ENCODE measurements around the gene NSUN5. TPM values are rescaled to one million over a fixed set of nuclear protein-coding genes. Genes with fewer than 3 reads are reported as not detected.
"Not testable (repeated sequence)": the region's sequence is repeated elsewhere in the genome, so short reads cannot be mapped to it uniquely, and the experiment has no call there.

NSUN5 gene
- total RNA-seq, 1 experiment from 2014 or later, result 62.2 TPM

DNA sequence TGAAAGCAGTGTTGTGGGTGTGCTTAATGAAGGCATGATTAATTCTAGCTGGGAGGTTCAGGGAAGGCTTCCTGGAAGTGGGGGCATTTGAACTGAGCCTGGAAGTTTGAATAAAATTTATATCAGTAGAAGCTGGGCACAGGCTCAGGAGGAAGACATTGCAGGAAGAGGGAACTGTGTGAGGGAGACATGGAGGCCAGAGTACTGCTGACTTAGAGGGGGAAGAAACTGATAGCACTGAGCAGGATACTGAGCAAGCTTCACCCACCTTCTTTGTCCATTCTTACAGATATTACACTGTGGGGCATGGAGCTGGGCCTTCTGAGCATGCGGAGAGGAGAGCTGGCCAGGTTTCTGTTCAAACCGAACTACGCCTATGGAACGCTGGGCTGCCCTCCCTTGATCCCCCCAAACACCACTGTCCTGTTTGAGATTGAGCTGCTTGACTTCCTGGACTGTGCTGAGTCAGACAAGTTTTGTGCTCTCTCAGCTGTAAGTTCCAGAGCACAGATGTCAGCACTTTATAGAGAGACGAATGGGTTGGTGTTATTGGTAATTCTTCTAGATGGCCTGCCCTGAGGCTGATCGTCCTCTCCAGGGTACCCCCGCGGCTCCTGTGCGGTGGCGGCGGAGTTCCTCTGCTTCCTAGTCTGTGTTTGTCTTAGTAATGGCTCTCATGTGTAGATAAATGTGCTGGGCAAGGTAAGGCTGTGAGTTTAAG, 21.4 kb upstream of the NSUN5 start:
- H3K27me3 Mint-ChIP-seq (ENCODE audit: low read depth), result no peaks in the 10 kb centered on the region; the same call in 1 of the 2 replicates
- no peak overlapping the region for H3K4me3 Mint-ChIP-seq
- peaks cover 16% of the 10 kb centered on the region for H3K4me1 Mint-ChIP-seq
- ATAC-seq (no peak), DNase-seq (ENCODE audit: low spot score) (no peak)
- ChIA-PET CTCF (interaction anchor here (1.2 to 1.3 kb wide), 2 partner anchors 11 to 14 kb away, joined by 4 to 5 read pairs; no protein-coding TSS in a partner anchor), POLR2A (no interaction called here)
- TF ChIP-seq, protein P1, sequence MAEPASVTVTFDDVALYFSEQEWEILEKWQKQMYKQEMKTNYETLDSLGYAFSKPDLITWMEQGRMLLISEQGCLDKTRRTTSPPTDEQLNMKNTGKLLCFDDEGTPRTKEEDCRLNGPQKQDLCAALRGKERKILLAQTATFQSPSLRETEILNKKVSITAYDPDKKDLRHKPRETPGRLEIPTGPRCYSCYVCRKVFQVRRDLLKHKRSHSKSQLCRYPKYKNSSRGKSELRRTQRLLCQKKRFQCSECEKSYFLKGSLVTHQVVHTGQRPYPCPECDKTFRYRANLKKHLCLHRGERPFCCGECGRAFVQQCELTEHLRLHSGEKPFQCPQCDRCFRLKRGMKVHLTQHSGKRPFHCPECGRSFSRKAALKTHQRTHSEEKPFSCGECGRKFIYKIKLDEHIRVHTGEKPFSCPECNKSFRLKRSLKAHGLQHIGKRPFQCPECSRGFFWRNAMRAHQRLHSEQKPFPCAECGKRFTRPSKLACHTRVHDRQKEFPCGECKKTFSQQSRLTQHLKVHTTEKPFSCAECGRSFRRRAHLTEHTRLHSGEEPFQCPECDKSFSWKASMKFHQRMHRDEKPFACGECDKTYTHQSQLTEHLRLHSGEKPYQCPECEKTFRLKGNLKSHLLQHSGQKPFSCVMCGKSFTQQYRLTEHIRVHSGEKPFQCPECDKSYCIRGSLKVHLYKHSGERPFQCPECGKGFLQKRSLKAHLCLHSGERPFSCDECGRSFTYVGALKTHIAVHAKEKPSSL (CRISPR knock-in tag; conservative IDR thresholded peaks at IDR 0.05), result no peak
- TF ChIP-seq NR3C1 (CRISPR knock-in tag; conservative IDR thresholded peaks at IDR 0.05; ENCODE audit: low read depth), result no peak
- no peak for TF ChIP-seq TCF7 (CRISPR knock-in tag; IDR thresholded peaks at IDR 0.05; ENCODE audit: low read depth)
- no peak overlapping the region for H3K27ac Mint-ChIP-seq
- no peaks in the 10 kb centered on the region for H3K9me3 Mint-ChIP-seq
- no peaks in the 10 kb centered on the region for H3K36me3 Mint-ChIP-seq

DNA sequence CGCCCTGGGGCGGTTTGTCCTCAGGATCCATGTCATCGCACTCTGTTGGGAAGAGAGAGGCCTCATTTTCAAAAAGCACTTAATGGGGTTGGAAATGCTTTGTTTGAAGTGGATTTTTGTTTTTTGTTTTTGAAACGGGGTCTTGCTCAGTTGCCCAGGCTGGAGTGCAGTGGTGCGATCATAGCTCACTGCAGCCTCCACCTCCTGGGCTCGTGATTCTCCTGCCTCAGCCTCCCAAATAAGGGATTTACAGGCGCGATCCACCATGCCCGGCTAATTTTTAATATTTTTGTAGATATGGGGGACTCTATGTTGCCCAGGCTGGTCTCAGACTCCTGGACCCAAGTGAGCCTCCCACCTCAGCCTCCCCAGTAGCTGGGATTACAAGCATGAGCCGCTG, 20.1 kb upstream of the NSUN5 start:
- ChIA-PET CTCF (interaction anchor here (0.6 kb wide), 1 partner anchor 10 kb away, joined by 3 read pairs; no protein-coding TSS in a partner anchor), POLR2A (no interaction called here)
- no peak overlapping the region for H3K4me3 Mint-ChIP-seq
- no peak for ATAC-seq
- H3K9me3 Mint-ChIP-seq, result no peaks in the 10 kb centered on the region
- TF ChIP-seq ZNF121 (CRISPR knock-in tag; IDR thresholded peaks at IDR 0.05) (0 out of 2 replicates have a peak, but pooled peaks have one; percentile 8), ZNF263 (CRISPR knock-in tag; IDR thresholded peaks at IDR 0.05; ENCODE audit: low read depth) (no peak)
- no peak overlapping the region for H3K27ac Mint-ChIP-seq
- no peaks in the 10 kb centered on the region; the same call in 1 of the 2 replicates for H3K27me3 Mint-ChIP-seq (ENCODE audit: low read depth)
- no peaks in the 10 kb centered on the region for H3K36me3 Mint-ChIP-seq
- peaks cover 16% of the 10 kb centered on the region for H3K4me1 Mint-ChIP-seq
- DNase-seq (ENCODE audit: low spot score), result no peak

DNA sequence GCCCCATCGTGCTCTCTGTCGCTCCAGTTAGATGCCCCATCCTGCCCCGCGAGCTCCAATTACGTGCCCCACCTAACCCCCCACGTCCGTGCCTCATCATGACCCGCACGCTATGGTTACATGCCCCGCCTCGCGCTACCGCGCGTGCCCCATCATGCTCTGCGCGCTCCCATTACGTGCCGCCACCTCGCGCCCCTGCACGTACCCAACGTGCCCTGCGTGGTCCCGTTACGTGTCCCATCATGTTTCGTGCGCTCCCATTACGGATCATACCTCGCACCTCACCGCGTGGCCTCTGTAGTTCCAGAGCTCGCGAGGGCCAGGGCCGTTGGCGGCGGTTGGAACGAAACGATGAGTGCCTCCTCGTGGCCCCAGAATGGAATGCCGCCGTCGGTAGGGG, 19.3 kb upstream of the NSUN5 start, which contains the start of the genes FKBP6 and TRIM50:
TSS of gene FKBP6 (plus strand) at position 240 of the 400 bp plus-strand sequence. CDS start 268 bp downstream, outside the sequence.
TSS of gene TRIM50 (minus strand) at position 161 of the 400 bp plus-strand sequence. CDS start 3,295 bp downstream, outside the sequence.
- H3K4me3 Mint-ChIP-seq; H3K36me3 Mint-ChIP-seq; POLR2A ChIA-PET; ATAC-seq; H3K9me3 Mint-ChIP-seq; H3K27me3 Mint-ChIP-seq (ENCODE audit: low read depth); H3K27ac Mint-ChIP-seq; DNase-seq (ENCODE audit: low spot score): not testable (repeated sequence)
- CTCF ChIA-PET, result interaction anchor here (0.8 kb wide), 1 partner anchor 15 kb away, joined by 4 read pairs; no protein-coding TSS in a partner anchor
- peaks cover 16% of the 10 kb centered on the region for H3K4me1 Mint-ChIP-seq

DNA sequence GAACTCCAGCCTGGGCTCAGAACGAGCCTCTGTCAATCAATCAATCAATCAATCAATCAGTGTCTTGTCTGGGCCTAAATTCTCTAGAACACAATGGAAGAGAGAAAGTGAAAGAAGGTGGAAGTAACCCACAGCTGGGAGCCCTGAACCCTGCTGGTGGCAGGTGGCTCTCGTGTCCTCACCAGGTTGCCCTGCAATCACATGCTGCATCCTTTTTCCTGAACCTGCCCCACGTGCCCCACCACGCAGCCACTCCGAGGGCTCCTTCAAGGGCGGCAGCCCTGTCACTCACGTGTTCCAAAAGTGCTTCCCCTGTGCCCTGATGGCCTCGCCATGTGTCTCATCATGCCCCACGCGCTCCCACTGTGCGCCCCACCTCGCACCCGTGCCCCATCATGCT, 18.8 kb upstream of the NSUN5 start:
- ATAC-seq; H3K4me3 Mint-ChIP-seq; H3K9me3 Mint-ChIP-seq; H3K27me3 Mint-ChIP-seq (ENCODE audit: low read depth); H3K36me3 Mint-ChIP-seq; H3K27ac Mint-ChIP-seq; DNase-seq (ENCODE audit: low spot score): not testable (repeated sequence)
- H3K4me1 Mint-ChIP-seq, result peaks cover 16% of the 10 kb centered on the region
- ChIA-PET CTCF (interaction anchor here (0.8 kb wide), 1 partner anchor 15 kb away, joined by 4 read pairs; no protein-coding TSS in a partner anchor), POLR2A (interaction anchor here (0.6 kb wide), 1 partner anchor 80 kb away, joined by 3 read pairs; no protein-coding TSS in a partner anchor)

DNA sequence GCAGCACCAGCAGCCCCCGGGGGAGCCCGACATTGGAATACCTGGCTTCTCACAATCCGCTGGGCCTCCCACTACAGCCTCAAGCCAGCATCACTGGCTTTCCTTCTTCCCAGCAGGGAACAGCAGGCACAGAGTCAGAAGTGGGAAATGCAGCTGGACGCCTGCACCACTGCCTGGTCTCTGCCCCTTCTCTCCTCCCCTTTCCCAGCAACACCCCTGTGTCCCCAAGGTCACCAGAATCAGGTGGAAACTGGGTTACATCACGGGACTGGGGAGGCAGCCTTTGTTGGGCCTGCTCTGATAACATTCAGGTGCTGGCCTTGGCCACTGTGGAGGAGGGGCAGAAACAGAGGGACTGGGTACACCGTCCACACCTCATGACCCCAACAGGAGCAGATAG, 16.8 kb upstream of the NSUN5 start:
- not testable (repeated sequence) for H3K27me3 Mint-ChIP-seq (ENCODE audit: low read depth); H3K36me3 Mint-ChIP-seq; H3K9me3 Mint-ChIP-seq; ATAC-seq; H3K4me1 Mint-ChIP-seq; H3K27ac Mint-ChIP-seq; H3K4me3 Mint-ChIP-seq; DNase-seq (ENCODE audit: low spot score)
- ChIA-PET POLR2A (interaction anchor here (1.3 kb wide), 1 partner anchor 17 kb away, joined by 3 read pairs; no protein-coding TSS in a partner anchor), CTCF (interaction anchor here (0.8 to 1.8 kb wide), 3 partner anchors 17 to 111 kb away, joined by 4 to 26 read pairs (median 13); no protein-coding TSS in a partner anchor)
- TF ChIP-seq GABPB1 (CRISPR knock-in tag; IDR thresholded peaks at IDR 0.05), result peak; percentile 79

DNA sequence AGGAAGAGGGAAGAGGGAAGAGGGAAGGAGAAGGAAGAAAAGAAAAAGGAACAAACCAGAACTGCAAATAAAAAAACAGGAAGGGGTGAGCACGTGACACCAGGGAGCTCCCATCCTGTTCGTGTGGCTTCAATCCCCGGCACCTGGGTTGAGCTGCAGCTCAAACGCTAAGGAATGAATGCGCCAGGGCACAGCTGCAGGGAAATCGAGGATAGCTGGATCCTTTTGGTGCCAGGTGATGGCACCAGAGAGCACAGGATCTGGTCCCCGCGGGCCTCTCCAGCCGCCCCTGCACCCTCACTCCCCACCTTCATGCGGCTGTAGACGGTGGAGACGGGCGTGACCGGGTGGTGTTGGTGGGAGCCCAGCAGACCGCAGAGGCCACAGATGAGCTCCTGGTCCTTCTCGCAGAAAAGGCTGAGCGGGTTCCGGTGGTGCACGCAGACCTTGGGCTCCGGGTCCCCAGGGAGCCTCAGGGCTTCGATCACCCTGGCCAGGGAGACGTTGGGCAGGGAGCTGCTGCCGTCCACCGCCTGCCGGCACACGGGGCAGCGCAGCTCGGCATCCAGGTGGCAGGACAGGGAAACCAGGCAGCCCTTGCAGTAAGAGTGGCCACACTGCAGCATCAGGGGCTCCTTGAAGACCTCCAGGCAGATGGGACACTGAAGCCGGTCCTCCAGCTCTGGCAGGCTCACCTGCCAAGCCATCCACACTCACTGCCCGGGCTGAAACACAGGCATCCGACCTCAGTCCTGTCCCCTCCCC, 15.6 kb upstream of the NSUN5 start:
- ATAC-seq, result peak; percentile 90

More for the DNA sequence above, 15.6 kb upstream of the NSUN5 start:
- DNase-seq (ENCODE audit: low spot score), result peak; percentile 75
- H3K27ac Mint-ChIP-seq; H3K9me3 Mint-ChIP-seq; H3K36me3 Mint-ChIP-seq; H3K4me1 Mint-ChIP-seq; H3K27me3 Mint-ChIP-seq (ENCODE audit: low read depth): not testable (repeated sequence)
- CTCF ChIA-PET, result interaction anchor here (0.6 to 1.8 kb wide), 28 partner anchors 9 to 305 kb away, joined by 3 to 26 read pairs (median 6); partner anchors contain the start of gene NSUN5
- TF ChIP-seq, protein P2, sequence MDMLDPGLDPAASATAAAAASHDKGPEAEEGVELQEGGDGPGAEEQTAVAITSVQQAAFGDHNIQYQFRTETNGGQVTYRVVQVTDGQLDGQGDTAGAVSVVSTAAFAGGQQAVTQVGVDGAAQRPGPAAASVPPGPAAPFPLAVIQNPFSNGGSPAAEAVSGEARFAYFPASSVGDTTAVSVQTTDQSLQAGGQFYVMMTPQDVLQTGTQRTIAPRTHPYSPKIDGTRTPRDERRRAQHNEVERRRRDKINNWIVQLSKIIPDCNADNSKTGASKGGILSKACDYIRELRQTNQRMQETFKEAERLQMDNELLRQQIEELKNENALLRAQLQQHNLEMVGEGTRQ (CRISPR knock-in tag; IDR thresholded peaks at IDR 0.05), result peak; percentile 89
- TF ChIP-seq SP1 (CRISPR knock-in tag; conservative IDR thresholded peaks at IDR 0.05) (0 out of 2 replicates have a peak, but pooled peaks have one; percentile 26), ZNF121 (CRISPR knock-in tag; IDR thresholded peaks at IDR 0.05) (peak; percentile 97), TP53 (CRISPR knock-in tag; IDR thresholded peaks at IDR 0.05) (0 out of 2 replicates have a peak, but pooled peaks have one; percentile 38), FOXP1 (CRISPR knock-in tag; IDR thresholded peaks at IDR 0.05; ENCODE audit: borderline replicate concordance) (peak; percentile 54; the same call in 1 of the 2 replicates)
- TF ChIP-seq, protein P3, sequence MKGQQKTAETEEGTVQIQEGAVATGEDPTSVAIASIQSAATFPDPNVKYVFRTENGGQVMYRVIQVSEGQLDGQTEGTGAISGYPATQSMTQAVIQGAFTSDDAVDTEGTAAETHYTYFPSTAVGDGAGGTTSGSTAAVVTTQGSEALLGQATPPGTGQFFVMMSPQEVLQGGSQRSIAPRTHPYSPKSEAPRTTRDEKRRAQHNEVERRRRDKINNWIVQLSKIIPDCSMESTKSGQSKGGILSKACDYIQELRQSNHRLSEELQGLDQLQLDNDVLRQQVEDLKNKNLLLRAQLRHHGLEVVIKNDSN (CRISPR knock-in tag; IDR thresholded peaks at IDR 0.05), result peak; percentile 86
- TF ChIP-seq, protein P4, sequence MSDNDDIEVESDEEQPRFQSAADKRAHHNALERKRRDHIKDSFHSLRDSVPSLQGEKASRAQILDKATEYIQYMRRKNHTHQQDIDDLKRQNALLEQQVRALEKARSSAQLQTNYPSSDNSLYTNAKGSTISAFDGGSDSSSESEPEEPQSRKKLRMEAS (CRISPR knock-in tag; IDR thresholded peaks at IDR 0.05), result peak; percentile 66
- POLR2A ChIA-PET, result interaction anchor here (0.5 to 1.3 kb wide), 4 partner anchors 18 to 969 kb away, joined by 3 read pairs; partner anchors contain the start of gene BAZ1B
- peak overlapping the region; percentile 38; the same call in 1 of the 2 replicates for H3K4me3 Mint-ChIP-seq
